Mesenchymal stem cell (in vitro differentiated cells and primary cell): Measurements from ENCODE around the gene FH.

Experiments used
- DNase-seq: peaks from one replicate; pipeline ENCODE4 v3.0.0-alpha.2; 2013
- H2AFZ ChIP-seq: one replicate; pipeline ENCODE4 v1.6.1; 2013; ENCODE audit warnings: low read depth, mild to moderate bottlenecking, control low read depth, inconsistent platforms, low read length, moderate library complexity
- H2AK5ac ChIP-seq: 2 replicates; pipeline ENCODE4 v1.6.1; 2013; ENCODE audit warnings: low read length, moderate library complexity, mild to moderate bottlenecking, inconsistent platforms; ENCODE audit not compliant: severe bottlenecking
- H2BK120ac ChIP-seq: one replicate; pipeline ENCODE4 v1.6.1; 2013; ENCODE audit warnings: low read depth, mild to moderate bottlenecking, inconsistent platforms, low read length, moderate library complexity
- H2BK12ac ChIP-seq, 2 experiments: one replicate each; pipeline ENCODE4 v1.6.1; 2013; ENCODE audit warnings: inconsistent platforms in 2 of 2, low read length in 2 of 2, mild to moderate bottlenecking in 2 of 2, moderate library complexity in 2 of 2, control low read depth in 1 of 2
- H2BK15ac ChIP-seq: one replicate; pipeline ENCODE4 v1.6.1; 2013; ENCODE audit warnings: mild to moderate bottlenecking, low read depth, inconsistent platforms; ENCODE audit not compliant: poor library complexity, severe bottlenecking
- H2BK5ac ChIP-seq: 2 replicates; pipeline ENCODE4 v1.6.1; 2013; ENCODE audit warnings: low read depth, mild to moderate bottlenecking, low read length, control low read depth, inconsistent platforms; ENCODE audit not compliant: poor library complexity, severe bottlenecking
- H3K14ac ChIP-seq, 2 experiments: one replicate each; pipeline ENCODE4 v1.6.1; 2013; ENCODE audit warnings: inconsistent platforms in 2 of 2, low read length in 2 of 2, control low read depth in 1 of 2, mild to moderate bottlenecking in 1 of 2, moderate library complexity in 1 of 2
- H3K18ac ChIP-seq, 2 experiments: one replicate each; pipeline ENCODE4 v1.6.1; 2013; ENCODE audit warnings: inconsistent platforms in 2 of 2, low read length in 2 of 2, control low read depth in 1 of 2, low read depth in 1 of 2, mild to moderate bottlenecking in 1 of 2
- H3K23ac ChIP-seq, 2 experiments: one replicate each; pipeline ENCODE4 v1.6.1; 2013; ENCODE audit warnings: inconsistent platforms in 2 of 2, low read length in 2 of 2, mild to moderate bottlenecking in 2 of 2, moderate library complexity in 2 of 2, control low read depth in 1 of 2
- H3K27ac ChIP-seq: 2 replicates; pipeline ENCODE4 v1.5.1; 2013; ENCODE audit warnings: mild to moderate bottlenecking, moderate library complexity, low read length, control low read depth, inconsistent platforms; ENCODE audit not compliant: poor library complexity, severe bottlenecking
- H3K27me3 ChIP-seq, 2 experiments: 2 replicates each; pipeline versions ENCODE4 v1.6.1 to v1.7.0; 2013; ENCODE audit warnings: low read length in 2 of 2, mild to moderate bottlenecking in 2 of 2, moderate library complexity in 2 of 2, control low read depth in 1 of 2, inconsistent platforms in 1 of 2; ENCODE audit not compliant: control insufficient read depth in 1 of 2, insufficient read depth in 1 of 2
- H3K36me3 ChIP-seq, 2 experiments: 2 replicates each; pipeline versions ENCODE4 v1.6.1 to v1.7.0; 2013; ENCODE audit warnings: low read length in 2 of 2, control low read depth in 1 of 2, inconsistent platforms in 1 of 2, low read depth in 1 of 2, mild to moderate bottlenecking in 1 of 2; ENCODE audit not compliant: insufficient read depth in 2 of 2, control insufficient read depth in 1 of 2
- H3K4ac ChIP-seq, 2 experiments: one replicate each; pipeline ENCODE4 v1.6.1; 2013; ENCODE audit warnings: inconsistent platforms in 2 of 2, low read length in 2 of 2, mild to moderate bottlenecking in 2 of 2, moderate library complexity in 2 of 2, control low read depth in 1 of 2, low read depth in 1 of 2
- H3K4me1 ChIP-seq: 2 replicates; pipeline ENCODE4 v1.6.1; 2013; ENCODE audit warnings: low read depth, low read length, control low read depth; ENCODE audit not compliant: control insufficient read depth, insufficient read depth
- H3K4me2 ChIP-seq: 2 replicates; pipeline ENCODE4 v1.6.1; 2013; ENCODE audit warnings: low read length, mild to moderate bottlenecking, inconsistent platforms; ENCODE audit not compliant: poor library complexity, severe bottlenecking
- H3K4me3 ChIP-seq, 2 experiments: 2 replicates each; pipeline versions ENCODE4 v1.5.1 to v1.7.0; 2013; ENCODE audit warnings: low read length in 2 of 2, mild to moderate bottlenecking in 2 of 2, control low read depth in 1 of 2, low read depth in 1 of 2; ENCODE audit not compliant: insufficient read depth in 1 of 2
- H3K79me1 ChIP-seq: replicated peaks from 2 replicates; pipeline ENCODE4 v1.6.1; 2013; ENCODE audit warnings: mild to moderate bottlenecking, control low read depth, low read length, inconsistent platforms; ENCODE audit not compliant: poor library complexity, severe bottlenecking
- H3K9ac ChIP-seq: 2 replicates; pipeline ENCODE4 v1.7.0; 2013; ENCODE audit warnings: mild to moderate bottlenecking, low read length, moderate library complexity
- H3K9me3 ChIP-seq: 2 replicates; pipeline ENCODE4 v1.7.0; 2013; ENCODE audit warnings: mild to moderate bottlenecking, low read length; ENCODE audit not compliant: control insufficient read depth
- H4K8ac ChIP-seq: one replicate; pipeline ENCODE4 v1.6.1; 2013; ENCODE audit warnings: inconsistent platforms, mild to moderate bottlenecking, low read length, moderate library complexity
- H4K91ac ChIP-seq: one replicate; pipeline ENCODE4 v1.6.1; 2013; ENCODE audit warnings: mild to moderate bottlenecking, low read length, inconsistent platforms
- WGBS: methylation state at CpG from one replicate; pipeline ENCODE4 v1.1.7; 2013; ENCODE audit warnings: mixed read lengths; 5-methylcytosine and 5-hydroxymethylcytosine counted together

FH gene

DNA sequence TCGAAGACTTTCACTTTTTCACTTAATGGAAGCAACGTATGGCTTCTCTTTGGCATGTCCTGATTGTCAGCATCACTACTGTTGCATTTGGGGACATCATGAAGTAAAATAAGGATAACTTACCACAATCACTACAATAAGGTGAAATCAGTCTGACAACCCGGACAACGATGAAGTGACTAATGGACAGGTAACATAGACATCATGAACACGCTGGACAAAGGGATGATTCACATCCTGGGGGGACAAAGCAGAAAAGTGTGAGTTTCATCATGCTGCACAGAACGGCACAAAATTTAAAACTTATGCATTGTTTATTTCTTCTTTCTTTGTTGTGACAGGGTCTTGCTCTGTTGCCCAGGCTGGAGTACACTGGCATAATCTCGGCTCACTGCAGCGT is 53.9 kb downstream of the FH start:
- H3K23ac ChIP-seq: no peak overlapping the region
- no peaks in the 10 kb centered on the region for H3K9me3 ChIP-seq
- no peak overlapping the region for H3K4ac ChIP-seq
- H3K4me3 ChIP-seq: no peak overlapping the region
- no peak overlapping the region for H2AK5ac ChIP-seq
- no peak overlapping the region for H3K4me2 ChIP-seq
- H4K8ac ChIP-seq: no peak overlapping the region
- no peaks in the 10 kb centered on the region for H3K36me3 ChIP-seq
- WGBS: 93% methylated on average over 8 of the region's 8 CpGs
- H3K27me3 ChIP-seq: no peaks in the 10 kb centered on the region
- no peak overlapping the region for H2BK12ac ChIP-seq
- H3K4me1 ChIP-seq: no peaks in the 10 kb centered on the region
- no peak overlapping the region for H2BK5ac ChIP-seq
- no peak overlapping the region for H3K9ac ChIP-seq
- no peak overlapping the region for H3K18ac ChIP-seq
- H3K14ac ChIP-seq: no peak overlapping the region
- no peak overlapping the region for H2BK120ac ChIP-seq
- no peak overlapping the region for H3K27ac ChIP-seq
- no peak overlapping the region for H2AFZ ChIP-seq
- H3K79me1 ChIP-seq: no peaks in the 10 kb centered on the region
- H2BK15ac ChIP-seq: no peak overlapping the region
- DNase-seq: no peak
- H4K91ac ChIP-seq: no peak overlapping the region

DNA sequence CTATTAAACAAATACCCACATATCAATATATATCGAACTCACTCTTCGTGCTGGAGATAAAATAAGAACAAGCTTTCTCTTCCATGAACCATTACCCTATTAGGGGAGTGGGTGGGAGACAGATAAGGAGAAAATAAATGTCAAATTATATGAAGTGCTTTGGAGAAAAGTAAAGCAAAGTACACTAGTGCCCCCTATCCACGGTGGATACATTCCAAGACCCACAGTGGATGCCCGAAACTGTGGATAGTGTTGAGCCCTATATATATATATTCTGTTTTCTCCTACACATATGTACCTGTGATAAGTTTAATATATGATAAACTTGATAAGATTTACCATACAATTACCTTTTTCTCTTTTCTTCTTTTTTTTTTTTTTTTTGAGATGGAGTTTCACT is 54.6 kb downstream of the FH start:
- no peak overlapping the region for H3K23ac ChIP-seq

DNA sequence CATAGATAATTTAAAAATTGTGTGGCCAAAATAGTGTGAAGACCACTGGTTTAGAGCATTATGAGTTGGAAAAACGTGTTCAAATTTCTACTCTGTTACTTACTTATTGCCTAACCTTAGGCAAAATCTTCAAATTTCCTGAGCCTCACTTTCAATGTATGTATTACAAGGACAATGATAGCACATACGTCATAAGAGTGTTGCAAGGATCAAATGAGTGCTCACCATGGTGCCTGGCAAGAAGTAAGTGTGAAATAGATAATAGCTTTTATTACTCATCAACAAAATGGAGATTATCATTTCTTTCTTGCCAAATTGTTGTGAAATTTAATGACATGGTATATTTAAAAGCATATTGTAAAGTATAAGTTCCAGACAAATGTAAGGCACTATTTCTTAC is 57.2 kb downstream of the FH start:
- Histone ChIP-seq H2BK5ac (no peak overlapping the region), H3K23ac (no peak overlapping the region), H3K9me3 (no peaks in the 10 kb centered on the region), H3K4me3 (no peak overlapping the region), H2BK15ac (no peak overlapping the region), H4K8ac (no peak overlapping the region), H3K4me2 (no peak overlapping the region), H3K36me3 (no peaks in the 10 kb centered on the region), H3K4ac (no peak overlapping the region), H2BK120ac (no peak overlapping the region), H3K4me1 (no peaks in the 10 kb centered on the region), H2AK5ac (no peak overlapping the region), H3K18ac (no peak overlapping the region), H3K79me1 (no peaks in the 10 kb centered on the region), H3K27ac (no peak overlapping the region), H3K14ac (no peak overlapping the region), H2AFZ (no peak overlapping the region), H4K91ac (no peak overlapping the region), H3K27me3 (no peaks in the 10 kb centered on the region), H2BK12ac (no peak overlapping the region), H3K9ac (no peak overlapping the region)
- no peak for DNase-seq
- WGBS: no CpG with 5 or more reads among the region's 2 CpGs

More for the DNA sequence above, 54.6 kb downstream of the FH start:
- H3K9me3 ChIP-seq: no peaks in the 10 kb centered on the region
- no peak overlapping the region for H3K14ac ChIP-seq
- no peak overlapping the region for H2BK5ac ChIP-seq
- no peak overlapping the region for H2BK120ac ChIP-seq
- no peak overlapping the region for H4K8ac ChIP-seq
- no peaks in the 10 kb centered on the region for H3K4me1 ChIP-seq
- H2AFZ ChIP-seq: no peak overlapping the region
- no peak overlapping the region for H2BK12ac ChIP-seq
- no peak overlapping the region for H3K4ac ChIP-seq
- no peaks in the 10 kb centered on the region for H3K36me3 ChIP-seq
- H4K91ac ChIP-seq: no peak overlapping the region
- WGBS: no CpG with 5 or more reads among the region's 4 CpGs
- DNase-seq: no peak
- no peaks in the 10 kb centered on the region for H3K27me3 ChIP-seq
- no peak overlapping the region for H3K9ac ChIP-seq
- H3K4me3 ChIP-seq: no peak overlapping the region
- H3K79me1 ChIP-seq: no peaks in the 10 kb centered on the region
- no peak overlapping the region for H2AK5ac ChIP-seq
- H3K18ac ChIP-seq: no peak overlapping the region
- no peak overlapping the region for H2BK15ac ChIP-seq
- no peak overlapping the region for H3K27ac ChIP-seq
- H3K4me2 ChIP-seq: no peak overlapping the region

- Histone ChIP-seq H3K36me3 (no peaks in the 10 kb centered on the region), H2BK5ac (no peak overlapping the region), H4K8ac (no peak overlapping the region), H3K14ac (no peak overlapping the region), H3K9me3 (no peaks in the 10 kb centered on the region), H2BK15ac (no peak overlapping the region), H2BK120ac (no peak overlapping the region), H4K91ac (no peak overlapping the region), H3K4ac (no peak overlapping the region), H2AK5ac (no peak overlapping the region), H3K18ac (no peak overlapping the region), H3K23ac (no peak overlapping the region), H3K4me3 (no peak overlapping the region), H3K79me1 (no peaks in the 10 kb centered on the region), H2BK12ac (no peak overlapping the region), H3K9ac (no peak overlapping the region), H3K4me2 (no peak overlapping the region), H3K4me1 (no peaks in the 10 kb centered on the region), H3K27ac (no peak overlapping the region), H3K27me3 (no peaks in the 10 kb centered on the region), H2AFZ (no peak overlapping the region)
- WGBS: 80% methylated on average over 5 of the region's 6 CpGs
- DNase-seq: no peak
Observed at GRCh38 chr1:241460098-241460873, 59.3 kb downstream of the FH start.
